GM19397 (cell line): ENCODE results near the gene TSEN15.
A peak's percentile ranks its signal among the peaks of the same experiment; 100 is the strongest.

Experiments
- ATAC-seq: cut with Tn5 transposase; IDR thresholded peaks from one replicate; pipeline ENCODE4 v1.9.1; 2021; ENCODE audit warnings: mild to moderate bottlenecking, moderate library complexity; ENCODE audit not compliant: unreplicated experiment

TSEN15 gene

GRCh38 chr1:184051485-184052193 is at the start of gene TSEN15:
TSS of gene TSEN15 (plus strand) at chr1:184051730. CDS start at chr1:184051756, 26 bp downstream.
- peak; percentile 98 for ATAC-seq

- no peak for ATAC-seq
Observed at GRCh38 chr1:184002071-184002470, 49.5 kb upstream of the TSEN15 start.

GRCh38 chr1:184004935-184005334 is 46.6 kb upstream of the TSEN15 start:
- no peak for ATAC-seq

GRCh38 chr1:184005506-184005905 is 46.0 kb upstream of the TSEN15 start:
- no peak for ATAC-seq

- ATAC-seq: no peak
Observed at GRCh38 chr1:184010788-184011187, 40.7 kb upstream of the TSEN15 start.

- no peak for ATAC-seq
Observed at GRCh38 chr1:184012187-184012586, 39.3 kb upstream of the TSEN15 start.

- ATAC-seq: no peak
Observed at GRCh38 chr1:184014271-184014670, 37.3 kb upstream of the TSEN15 start.

GRCh38 chr1:184016169-184016568 is 35.4 kb upstream of the TSEN15 start:
- ATAC-seq: no peak

GRCh38 chr1:184017306-184017705 is 34.2 kb upstream of the TSEN15 start:
- no peak for ATAC-seq

GRCh38 chr1:184018622-184019021 is 32.9 kb upstream of the TSEN15 start:
- ATAC-seq: no peak

GRCh38 chr1:184019069-184019468 is 32.5 kb upstream of the TSEN15 start:
- ATAC-seq: no peak

GRCh38 chr1:184019506-184019905 is 32.0 kb upstream of the TSEN15 start:
- ATAC-seq: no peak

- ATAC-seq: no peak
Observed at GRCh38 chr1:184020328-184020727, 31.2 kb upstream of the TSEN15 start.

GRCh38 chr1:184020855-184021254 is 30.7 kb upstream of the TSEN15 start:
- no peak for ATAC-seq

GRCh38 chr1:184021728-184022127 is 29.8 kb upstream of the TSEN15 start:
- no peak for ATAC-seq

GRCh38 chr1:184022668-184023067 is 28.9 kb upstream of the TSEN15 start:
- ATAC-seq: no peak

GRCh38 chr1:184023171-184023570 is 28.4 kb upstream of the TSEN15 start:
- no peak for ATAC-seq

- no peak for ATAC-seq
Observed at GRCh38 chr1:184025242-184025675, 26.3 kb upstream of the TSEN15 start.

GRCh38 chr1:184027826-184028695 is 23.5 kb upstream of the TSEN15 start:
- ATAC-seq: no peak

- no peak for ATAC-seq
Observed at GRCh38 chr1:184028854-184029623, 22.5 kb upstream of the TSEN15 start.

GRCh38 chr1:184030433-184031091 is 21.0 kb upstream of the TSEN15 start:
- no peak for ATAC-seq
